H4 (cell line): ENCODE data around the gene ADAMTS19. TPM values are rescaled to one million over a fixed set of nuclear protein-coding genes. Genes with fewer than 3 reads are reported as not detected.
"Not testable (repeated sequence)": the region's sequence is repeated elsewhere in the genome, so short reads cannot be mapped to it uniquely, and the experiment has no call there.

Source experiments
- DNase-seq: peaks from one replicate; pipeline ENCODE4 v3.0.0-alpha.2; 2015; ENCODE audit warnings: low spot score
- total RNA-seq: library from RNA; depleted of rRNA; stranded (reverse); fragments of >200 nt; shearing (Covaris generic); gene quantifications from 2 replicates; pipeline ENCODE4 v1.2.3, GENCODE V29; 2014

The ADAMTS19 gene
- total RNA-seq, 1 experiment from 2014 or later = 45.1 TPM

GRCh38 chr5:129591508-129592160 lies 131.5 kb downstream of the ADAMTS19 start:
- DNase-seq = no peak

- DNase-seq = no peak
Measured at GRCh38 chr5:129593525-129593924, 133.4 kb downstream of the ADAMTS19 start.

- DNase-seq = no peak
Measured at GRCh38 chr5:129601576-129601975, 141.5 kb downstream of the ADAMTS19 start.

- DNase-seq = no peak
Measured at GRCh38 chr5:129608350-129608749, 148.3 kb downstream of the ADAMTS19 start.

GRCh38 chr5:129609710-129610109 lies 149.6 kb downstream of the ADAMTS19 start:
- DNase-seq = no peak

GRCh38 chr5:129616517-129616916 lies 156.4 kb downstream of the ADAMTS19 start:
- no peak for DNase-seq

- DNase-seq = no peak
Measured at GRCh38 chr5:129617206-129617605, 157.1 kb downstream of the ADAMTS19 start.

GRCh38 chr5:129619782-129620181 lies 159.7 kb downstream of the ADAMTS19 start:
- DNase-seq = no peak

- DNase-seq = no peak
Measured at GRCh38 chr5:129622531-129622930, 162.4 kb downstream of the ADAMTS19 start.

GRCh38 chr5:129629575-129629974 lies 169.5 kb downstream of the ADAMTS19 start:
- DNase-seq = no peak

GRCh38 chr5:129630101-129630500 lies 170.0 kb downstream of the ADAMTS19 start:
- DNase-seq = no peak

GRCh38 chr5:129631961-129632360 lies 171.9 kb downstream of the ADAMTS19 start:
- no peak for DNase-seq

GRCh38 chr5:129637501-129637900 lies 177.4 kb downstream of the ADAMTS19 start:
- DNase-seq = not testable (repeated sequence)

GRCh38 chr5:129639331-129639730 lies 179.2 kb downstream of the ADAMTS19 start:
- DNase-seq = no peak

GRCh38 chr5:129652349-129653056 lies 192.4 kb downstream of the ADAMTS19 start:
- no peak for DNase-seq

- DNase-seq = no peak
Measured at GRCh38 chr5:129653057-129653375, 192.9 kb downstream of the ADAMTS19 start.

GRCh38 chr5:129653442-129653841 lies 193.3 kb downstream of the ADAMTS19 start:
- no peak for DNase-seq

- DNase-seq = no peak
Measured at GRCh38 chr5:129656952-129657351, 196.9 kb downstream of the ADAMTS19 start.

- DNase-seq = no peak
Measured at GRCh38 chr5:129658801-129659200, 198.7 kb downstream of the ADAMTS19 start.

GRCh38 chr5:129661366-129662035 lies 201.4 kb downstream of the ADAMTS19 start:
- no peak for DNase-seq

GRCh38 chr5:129664336-129664937 lies 204.3 kb downstream of the ADAMTS19 start:
- DNase-seq = peak; percentile 31

- no peak for DNase-seq
Measured at GRCh38 chr5:129670957-129671500, 210.9 kb downstream of the ADAMTS19 start.
